NT2/D1 (cell line): ENCODE results near the gene SERPIND1.

Experiments used
- DNase-seq: peaks from one replicate; pipeline ENCODE4 v3.0.0-alpha.2; 2011; ENCODE audit warnings: low read depth, low spot score
- H3K27me3 ChIP-seq: 2 replicates; pipeline ENCODE4 v1.6.0; 2011; ENCODE audit warnings: mild to moderate bottlenecking; ENCODE audit not compliant: insufficient read length, insufficient read depth
- H3K36me3 ChIP-seq: 2 replicates; pipeline ENCODE4 v1.6.1; 2011; ENCODE audit warnings: mild to moderate bottlenecking, low read length, mixed read lengths; ENCODE audit not compliant: insufficient read depth, insufficient read length
- H3K4me1 ChIP-seq: 2 replicates; pipeline ENCODE4 v1.5.1; 2011; ENCODE audit not compliant: insufficient read depth, insufficient read length
- H3K4me3 ChIP-seq: 2 replicates; pipeline ENCODE4 v1.5.1; 2011; ENCODE audit warnings: low read depth; ENCODE audit not compliant: insufficient read length
- H3K9ac ChIP-seq: 2 replicates; pipeline ENCODE4 v1.6.0; 2011; ENCODE audit warnings: low read depth; ENCODE audit not compliant: insufficient read length
- H3K9me3 ChIP-seq: 2 replicates; pipeline ENCODE4 v1.5.1; 2011; ENCODE audit warnings: mild to moderate bottlenecking, low read length; ENCODE audit not compliant: insufficient read depth
- SUZ12 ChIP-seq: IDR thresholded peaks from 2 replicates; pipeline ENCODE4 v1.6.1; 2011; ENCODE audit not compliant: insufficient read length, insufficient read depth; ENCODE audit errors: extremely low read depth
- YY1 ChIP-seq: IDR thresholded peaks from 2 replicates; pipeline ENCODE4 v1.6.1; 2011; ENCODE audit not compliant: insufficient read length, insufficient read depth
- ZNF274 ChIP-seq: IDR thresholded peaks from 2 replicates; pipeline ENCODE4 v1.6.1; 2011; ENCODE audit warnings: mild to moderate bottlenecking, low read depth, low read length

SERPIND1 gene

GRCh38 chr22:20802922-20803553 is 29.1 kb downstream of the SERPIND1 start:
- H3K4me1 ChIP-seq: peaks cover 1% of the 10 kb centered on the region
- DNase-seq: no peak
- TF ChIP-seq ZNF274 (no peak), SUZ12 (no peak), YY1 (no peak)
- H3K9ac ChIP-seq: no peak overlapping the region
- no peaks in the 10 kb centered on the region for H3K27me3 ChIP-seq
- no peaks in the 10 kb centered on the region for H3K9me3 ChIP-seq
- H3K36me3 ChIP-seq: peaks cover 61% of the 10 kb centered on the region
- H3K4me3 ChIP-seq: no peak overlapping the region

- Histone ChIP-seq H3K36me3 (peaks cover 56% of the 10 kb centered on the region), H3K4me3 (no peak overlapping the region), H3K9me3 (no peaks in the 10 kb centered on the region), H3K27me3 (no peaks in the 10 kb centered on the region), H3K4me1 (peaks cover 1% of the 10 kb centered on the region), H3K9ac (no peak overlapping the region)
- DNase-seq: no peak
- TF ChIP-seq YY1: no peak
Observed at GRCh38 chr22:20803696-20804324, 29.9 kb downstream of the SERPIND1 start.

GRCh38 chr22:20804650-20805049 is 30.7 kb downstream of the SERPIND1 start:
- TF ChIP-seq SUZ12 (no peak), YY1 (no peak), ZNF274 (no peak)
- no peaks in the 10 kb centered on the region for H3K27me3 ChIP-seq
- H3K9me3 ChIP-seq: no peaks in the 10 kb centered on the region
- H3K36me3 ChIP-seq: peaks cover 52% of the 10 kb centered on the region
- H3K9ac ChIP-seq: no peak overlapping the region
- no peak overlapping the region for H3K4me3 ChIP-seq
- no peak for DNase-seq
- H3K4me1 ChIP-seq: peaks cover 1% of the 10 kb centered on the region

GRCh38 chr22:20805972-20806471 is 32.1 kb downstream of the SERPIND1 start:
- Histone ChIP-seq H3K9me3 (no peaks in the 10 kb centered on the region), H3K9ac (no peak overlapping the region), H3K4me3 (no peak overlapping the region), H3K4me1 (peaks cover 1% of the 10 kb centered on the region), H3K27me3 (no peaks in the 10 kb centered on the region), H3K36me3 (peaks cover 56% of the 10 kb centered on the region)
- no peak for TF ChIP-seq YY1
- DNase-seq: peak; percentile 16

GRCh38 chr22:20807315-20807752 is 33.4 kb downstream of the SERPIND1 start:
- Histone ChIP-seq H3K27me3 (no peaks in the 10 kb centered on the region), H3K4me1 (peaks cover 1% of the 10 kb centered on the region), H3K9ac (no peak overlapping the region), H3K9me3 (no peaks in the 10 kb centered on the region), H3K4me3 (no peak overlapping the region), H3K36me3 (peaks cover 51% of the 10 kb centered on the region)
- DNase-seq: peak; percentile 8
- TF ChIP-seq ZNF274: no peak
- TF ChIP-seq YY1: no peak
- no peak for TF ChIP-seq SUZ12

- TF ChIP-seq SUZ12: no peak
- TF ChIP-seq YY1: no peak
- TF ChIP-seq ZNF274: no peak
- no peaks in the 10 kb centered on the region for H3K27me3 ChIP-seq
- no peaks in the 10 kb centered on the region for H3K9me3 ChIP-seq
- no peak overlapping the region for H3K9ac ChIP-seq
- H3K36me3 ChIP-seq: peaks cover 47% of the 10 kb centered on the region
- peaks cover 1% of the 10 kb centered on the region for H3K4me1 ChIP-seq
- no peak overlapping the region for H3K4me3 ChIP-seq
- no peak for DNase-seq
Observed at GRCh38 chr22:20808844-20809243, 34.9 kb downstream of the SERPIND1 start.

- TF ChIP-seq YY1: no peak
- TF ChIP-seq ZNF274: no peak
- TF ChIP-seq SUZ12: no peak
- H3K36me3 ChIP-seq: peaks cover 46% of the 10 kb centered on the region
- H3K4me1 ChIP-seq: peaks cover 1% of the 10 kb centered on the region
- H3K9ac ChIP-seq: no peak overlapping the region
- DNase-seq: no peak
- H3K27me3 ChIP-seq: no peaks in the 10 kb centered on the region
- no peaks in the 10 kb centered on the region for H3K9me3 ChIP-seq
- no peak overlapping the region for H3K4me3 ChIP-seq
Observed at GRCh38 chr22:20809538-20810185, 35.7 kb downstream of the SERPIND1 start.
